Fibroblast of lung (primary cell): Measurements from ENCODE around the gene IRF2. TPM values are rescaled to one million over a fixed set of nuclear protein-coding genes. Genes with fewer than 3 reads are reported as not detected.
"Not testable (repeated sequence)": the region's sequence is repeated elsewhere in the genome, so short reads cannot be mapped to it uniquely, and the experiment has no call there.

ENCODE experiments used
- DNase-seq, 2 donors: peaks; one replicate each; pipeline versions ENCODE4 v3.0.0 to v3.0.0-alpha.2; 2010; ENCODE audit warnings: low read depth in 2 of 2
- H2AFZ ChIP-seq: 2 replicates; pipeline ENCODE4 v1.5.1; 2012; ENCODE audit warnings: low read length, control low read depth, inconsistent platforms
- H3K27ac ChIP-seq: 2 replicates; pipeline ENCODE4 v1.5.1; 2011; ENCODE audit warnings: low read length, control low read depth; ENCODE audit not compliant: insufficient read depth
- H3K27me3 ChIP-seq: 2 replicates; pipeline ENCODE4 v1.5.1; 2011; ENCODE audit warnings: mild to moderate bottlenecking, low read length; ENCODE audit not compliant: control insufficient read depth, insufficient read depth
- H3K36me3 ChIP-seq: 2 replicates; pipeline ENCODE4 v1.5.1; 2011; ENCODE audit warnings: low read length; ENCODE audit not compliant: control insufficient read depth, insufficient read depth
- H3K4me1 ChIP-seq: 2 replicates; pipeline ENCODE4 v1.5.1; 2011; ENCODE audit warnings: low read length; ENCODE audit not compliant: control insufficient read depth, insufficient read depth; ENCODE audit errors: extremely low read depth
- H3K4me2 ChIP-seq: 2 replicates; pipeline ENCODE4 v1.5.1; 2011; ENCODE audit warnings: low read length, control low read depth; ENCODE audit not compliant: insufficient read depth; ENCODE audit errors: extremely low read depth
- H3K4me3 ChIP-seq, 4 experiments: fragments of 200-600 bp in 1 of 4; sonication (generic) in 1 of 4; replicated peaks in 1 of 4; 2 replicates each; pipeline ENCODE4 v1.5.1; 2011 to 2016; ENCODE audit warnings: low read length in 4 of 4, low read depth in 3 of 4, mild to moderate bottlenecking in 3 of 4, control low read depth in 2 of 4, inconsistent platforms in 1 of 4, mixed read lengths in 1 of 4; ENCODE audit not compliant: insufficient read depth in 1 of 4; ENCODE audit errors: control extremely low read depth in 1 of 4
- H3K79me2 ChIP-seq: 2 replicates; pipeline ENCODE4 v1.5.1; 2012; ENCODE audit warnings: mild to moderate bottlenecking, low read length, inconsistent platforms; ENCODE audit not compliant: control insufficient read depth, insufficient read depth
- H3K9ac ChIP-seq: 2 replicates; pipeline ENCODE4 v1.5.1; 2011; ENCODE audit warnings: mild to moderate bottlenecking, low read length, control low read depth; ENCODE audit not compliant: insufficient read depth
- H3K9me3 ChIP-seq: 2 replicates; pipeline ENCODE4 v1.5.1; 2012; ENCODE audit warnings: low read depth, low read length; ENCODE audit not compliant: control insufficient read depth, insufficient read depth
- H4K20me1 ChIP-seq: 2 replicates; pipeline ENCODE4 v1.5.1; 2011; ENCODE audit warnings: low read length; ENCODE audit not compliant: control insufficient read depth, insufficient read depth; ENCODE audit errors: extremely low read depth
- EZH2 ChIP-seq: IDR thresholded peaks from 2 replicates; pipeline ENCODE4 v1.5.1; 2012; ENCODE audit warnings: low read length, control low read depth, mild to moderate bottlenecking; ENCODE audit errors: missing control alignments
- polyA plus RNA-seq, 2 donors: library from polyadenylated mRNA; depleted of rRNA in 1 of 2; stranded (reverse) in 1 of 2; unstranded in 1 of 2; fragments of >200 nt; gene quantifications; 2 replicates each; pipeline ENCODE4 v1.2.1, GENCODE V29; 2011 to 2012; ENCODE audit warnings: missing spikeins in 1 of 2
- total RNA-seq: library from RNA; depleted of rRNA; stranded (reverse); fragments of >200 nt; gene quantifications from 2 replicates; pipeline ENCODE4 v1.2.1, GENCODE V29; 2014
- TF ChIP-seq, protein P1 (sequence below), 2 donors: IDR thresholded peaks in 1 of 2; conservative IDR thresholded peaks in 1 of 2; 1 replicate in 1 of 2; 2 replicates in 1 of 2; pipeline ENCODE4 v1.5.1; 2011 to 2012; ENCODE audit warnings: low read length in 2 of 2, control low read depth in 1 of 2, inconsistent platforms in 1 of 2, low read depth in 1 of 2, mild to moderate bottlenecking in 1 of 2

IRF2 gene
- total and polyA plus RNA-seq, 2 donors (not counting 1 experiment from before 2014, with no cell fraction given) = 30.9 to 42.3 TPM

DNA sequence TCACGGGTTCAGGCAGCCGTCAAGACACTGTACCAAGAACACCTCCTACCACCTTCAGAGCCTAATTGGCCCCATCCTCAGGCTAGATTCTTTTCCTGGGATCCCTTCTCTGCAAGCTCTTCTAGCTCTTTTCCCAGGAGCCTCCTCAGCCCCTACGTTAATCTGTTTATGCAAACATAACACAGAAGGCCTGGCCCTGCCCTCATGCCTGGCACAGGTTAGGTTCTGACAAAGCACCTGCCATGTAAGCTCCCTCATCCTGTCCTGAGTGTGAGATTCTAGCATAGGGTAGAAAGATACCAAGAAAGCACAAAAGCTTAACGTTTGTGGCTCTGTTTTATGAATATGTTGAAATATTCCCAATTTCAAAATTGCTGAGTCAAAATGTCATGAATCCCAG is 93.6 kb downstream of the IRF2 start:
- Histone ChIP-seq H3K4me3 (no peak overlapping the region), H2AFZ (no peak overlapping the region), H4K20me1 (no peaks in the 10 kb centered on the region), H3K4me1 (peaks cover 23% of the 10 kb centered on the region), H3K27ac (no peak overlapping the region), H3K9ac (no peak overlapping the region), H3K4me2 (no peak overlapping the region), H3K27me3 (no peaks in the 10 kb centered on the region), H3K36me3 (no peaks in the 10 kb centered on the region), H3K9me3 (no peaks in the 10 kb centered on the region), H3K79me2 (no peaks in the 10 kb centered on the region)
- DNase-seq = no peak
- TF ChIP-seq EZH2 = no peak
- TF ChIP-seq, protein P1, sequence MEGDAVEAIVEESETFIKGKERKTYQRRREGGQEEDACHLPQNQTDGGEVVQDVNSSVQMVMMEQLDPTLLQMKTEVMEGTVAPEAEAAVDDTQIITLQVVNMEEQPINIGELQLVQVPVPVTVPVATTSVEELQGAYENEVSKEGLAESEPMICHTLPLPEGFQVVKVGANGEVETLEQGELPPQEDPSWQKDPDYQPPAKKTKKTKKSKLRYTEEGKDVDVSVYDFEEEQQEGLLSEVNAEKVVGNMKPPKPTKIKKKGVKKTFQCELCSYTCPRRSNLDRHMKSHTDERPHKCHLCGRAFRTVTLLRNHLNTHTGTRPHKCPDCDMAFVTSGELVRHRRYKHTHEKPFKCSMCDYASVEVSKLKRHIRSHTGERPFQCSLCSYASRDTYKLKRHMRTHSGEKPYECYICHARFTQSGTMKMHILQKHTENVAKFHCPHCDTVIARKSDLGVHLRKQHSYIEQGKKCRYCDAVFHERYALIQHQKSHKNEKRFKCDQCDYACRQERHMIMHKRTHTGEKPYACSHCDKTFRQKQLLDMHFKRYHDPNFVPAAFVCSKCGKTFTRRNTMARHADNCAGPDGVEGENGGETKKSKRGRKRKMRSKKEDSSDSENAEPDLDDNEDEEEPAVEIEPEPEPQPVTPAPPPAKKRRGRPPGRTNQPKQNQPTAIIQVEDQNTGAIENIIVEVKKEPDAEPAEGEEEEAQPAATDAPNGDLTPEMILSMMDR (conservative IDR thresholded peaks at IDR 0.05 in 1 of 2, IDR thresholded peaks at IDR 0.05 in 1 of 2; ENCODE audit: low read depth in 1 of 2, low read length in 2 of 2) = no peak

DNA sequence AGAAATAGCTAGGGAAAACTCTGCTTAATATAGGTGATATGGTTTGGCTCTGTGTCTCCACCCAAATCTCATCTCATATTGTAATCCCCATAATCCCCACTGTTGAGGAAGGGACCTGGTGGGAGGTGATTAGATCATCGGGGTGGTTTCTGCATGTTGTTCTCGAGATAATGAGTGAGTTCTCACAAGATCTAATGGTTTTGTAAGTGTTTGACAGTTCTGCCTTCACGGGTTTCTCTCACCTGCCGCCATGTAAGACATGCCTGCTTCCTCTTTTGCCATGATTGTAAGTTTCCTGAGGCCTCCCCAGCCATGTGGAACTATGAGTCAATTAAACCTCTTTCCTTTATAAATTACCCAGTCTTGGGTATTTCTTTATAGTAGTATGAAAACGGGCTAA is 94.1 kb downstream of the IRF2 start:
- H2AFZ ChIP-seq, DNase-seq, H3K4me2 ChIP-seq, H3K27ac ChIP-seq, H3K36me3 ChIP-seq, H3K9ac ChIP-seq, H3K27me3 ChIP-seq, H3K4me3 ChIP-seq, H3K79me2 ChIP-seq, H3K9me3 ChIP-seq, H4K20me1 ChIP-seq: not testable (repeated sequence)
- peaks cover 23% of the 10 kb centered on the region for H3K4me1 ChIP-seq

DNA sequence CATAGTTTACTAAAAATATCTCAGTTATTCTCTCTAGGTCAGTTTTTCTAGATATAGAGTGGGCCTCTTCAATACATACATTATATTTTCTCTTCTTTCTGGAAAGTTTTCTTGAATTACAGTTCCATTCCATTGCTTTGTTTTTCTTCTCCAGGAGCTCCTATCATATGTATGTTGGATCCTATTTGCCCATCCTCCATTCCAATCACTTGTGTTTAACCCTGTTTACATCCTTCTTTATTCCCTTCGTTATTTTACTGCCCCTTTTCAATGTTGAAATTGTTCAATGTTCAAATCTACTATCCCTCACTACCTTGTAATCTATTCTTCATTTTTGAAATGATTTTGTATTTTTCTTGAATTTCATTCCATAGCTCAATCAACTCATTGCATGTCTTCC is 97.4 kb downstream of the IRF2 start:
- Histone ChIP-seq H2AFZ (no peak overlapping the region), H3K4me3 (no peak overlapping the region), H3K4me1 (peaks cover under 1% of the 10 kb centered on the region), H3K79me2 (no peaks in the 10 kb centered on the region), H4K20me1 (no peaks in the 10 kb centered on the region), H3K4me2 (no peak overlapping the region), H3K9ac (no peak overlapping the region), H3K9me3 (no peaks in the 10 kb centered on the region), H3K36me3 (no peaks in the 10 kb centered on the region), H3K27me3 (no peaks in the 10 kb centered on the region), H3K27ac (no peak overlapping the region)
- no peak for DNase-seq
- no peak for TF ChIP-seq EZH2
- TF ChIP-seq, protein P1 (conservative IDR thresholded peaks at IDR 0.05 in 1 of 2, IDR thresholded peaks at IDR 0.05 in 1 of 2; ENCODE audit: low read depth in 1 of 2, low read length in 2 of 2) = no peak
